H9 (cell line): ENCODE measurements around the gene NADK. TPM values are rescaled to one million over a fixed set of nuclear protein-coding genes. Genes with fewer than 3 reads are reported as not detected.
A peak's percentile ranks its signal among the peaks of the same experiment; 100 is the strongest.

Source experiments
- DNase-seq: peaks from one replicate; pipeline ENCODE4 v3.0.0-alpha.2; 2017
- H2AFZ ChIP-seq: one replicate; pipeline ENCODE4 v1.6.1; 2013; ENCODE audit warnings: mild to moderate bottlenecking, low read length, control low read depth, moderate library complexity
- H2AK5ac ChIP-seq: 2 replicates; pipeline ENCODE4 v1.6.1; 2013; ENCODE audit warnings: low read length, control low read depth, mixed read lengths; ENCODE audit not compliant: insufficient read length
- H2BK120ac ChIP-seq: one replicate; pipeline ENCODE4 v1.6.1; 2013; ENCODE audit warnings: low read depth, mild to moderate bottlenecking, low read length, control low read depth, inconsistent platforms; ENCODE audit not compliant: poor library complexity, severe bottlenecking
- H2BK12ac ChIP-seq: 2 replicates; pipeline ENCODE4 v1.6.1; 2013; ENCODE audit warnings: low read length, control low read depth, mixed read lengths, low read depth; ENCODE audit not compliant: insufficient read length
- H2BK15ac ChIP-seq: 2 replicates; pipeline ENCODE4 v1.6.1; 2013; ENCODE audit warnings: low read depth, low read length, control low read depth
- H2BK20ac ChIP-seq: one replicate; pipeline ENCODE4 v1.6.1; 2013; ENCODE audit warnings: low read depth, mild to moderate bottlenecking, low read length, control low read depth, inconsistent platforms; ENCODE audit not compliant: poor library complexity, severe bottlenecking
- H2BK5ac ChIP-seq: 2 replicates; pipeline ENCODE4 v1.6.1; 2013; ENCODE audit warnings: low read length, control low read depth, mixed read lengths; ENCODE audit not compliant: insufficient read length
- H3K14ac ChIP-seq: 2 replicates; pipeline ENCODE4 v1.6.1; 2013; ENCODE audit warnings: low read length, control low read depth; ENCODE audit not compliant: insufficient read depth
- H3K18ac ChIP-seq: 2 replicates; pipeline ENCODE4 v1.6.1; 2013; ENCODE audit warnings: low read depth, mild to moderate bottlenecking, mixed read lengths, low read length, control low read depth; ENCODE audit not compliant: insufficient read length
- H3K23ac ChIP-seq: 2 replicates; pipeline ENCODE4 v1.6.1; 2013; ENCODE audit warnings: low read length, control low read depth, mixed read lengths, low read depth; ENCODE audit not compliant: insufficient read length
- H3K23me2 ChIP-seq: 2 replicates; pipeline ENCODE4 v1.6.1; 2013; ENCODE audit warnings: low read depth, mild to moderate bottlenecking, mixed read lengths, low read length, control low read depth; ENCODE audit not compliant: insufficient read length, poor library complexity, severe bottlenecking
- H3K27ac ChIP-seq: 2 replicates; pipeline ENCODE4 v1.5.1; 2013; ENCODE audit warnings: low read length, control low read depth, mixed read lengths, low read depth; ENCODE audit not compliant: insufficient read length
- H3K27me3 ChIP-seq: 2 replicates; pipeline ENCODE4 v1.6.1; 2013; ENCODE audit warnings: low read length, control low read depth, inconsistent platforms; ENCODE audit not compliant: insufficient read depth
- H3K4ac ChIP-seq: 2 replicates; pipeline ENCODE4 v1.6.1; 2013; ENCODE audit warnings: low read depth, mild to moderate bottlenecking, control low read depth, inconsistent platforms, low read length, moderate library complexity
- H3K4me1 ChIP-seq: 2 replicates; pipeline ENCODE4 v1.6.1; 2013; ENCODE audit warnings: low read length, control low read depth, inconsistent platforms; ENCODE audit not compliant: insufficient read depth
- H3K4me2 ChIP-seq: 2 replicates; pipeline ENCODE4 v1.6.1; 2013; ENCODE audit warnings: low read length, control low read depth, mixed read lengths; ENCODE audit not compliant: insufficient read length, insufficient read depth
- H3K56ac ChIP-seq: 2 replicates; pipeline ENCODE4 v1.6.1; 2013; ENCODE audit warnings: low read depth, mild to moderate bottlenecking, mixed read lengths, low read length, control low read depth; ENCODE audit not compliant: insufficient read length
- H3K79me1 ChIP-seq: 2 replicates; pipeline ENCODE4 v1.6.1; 2013; ENCODE audit warnings: low read depth, mild to moderate bottlenecking, moderate library complexity, low read length, control low read depth, inconsistent platforms; ENCODE audit not compliant: insufficient read depth, poor library complexity, severe bottlenecking
- H3K79me2 ChIP-seq: 2 replicates; pipeline ENCODE4 v1.6.1; 2013; ENCODE audit warnings: low read length, control low read depth, inconsistent platforms; ENCODE audit not compliant: insufficient read depth
- H3K9ac ChIP-seq: 2 replicates; pipeline ENCODE4 v1.6.1; 2013; ENCODE audit warnings: low read length, control low read depth, mixed read lengths; ENCODE audit not compliant: insufficient read length; ENCODE audit errors: extremely low read depth
- H3K9me3 ChIP-seq: one replicate; pipeline ENCODE4 v1.6.1; 2013; ENCODE audit warnings: low read depth, low read length, inconsistent platforms; ENCODE audit not compliant: control insufficient read depth
- H3T11ph ChIP-seq: one replicate; pipeline ENCODE4 v1.6.1; 2013; ENCODE audit warnings: mild to moderate bottlenecking, low read length, control low read depth, inconsistent platforms
- H4K20me1 ChIP-seq: one replicate; pipeline ENCODE4 v1.6.1; 2013; ENCODE audit not compliant: control insufficient read depth, insufficient read length, insufficient read depth
- H4K5ac ChIP-seq: 2 replicates; pipeline ENCODE4 v1.6.1; 2013; ENCODE audit warnings: low read depth, mild to moderate bottlenecking, mixed read lengths, low read length, control low read depth; ENCODE audit not compliant: insufficient read length
- H4K8ac ChIP-seq: replicated peaks from 2 replicates; pipeline ENCODE4 v1.6.1; 2013; ENCODE audit warnings: low read length, control low read depth, mixed read lengths, low read depth; ENCODE audit not compliant: insufficient read length
- H4K91ac ChIP-seq: 2 replicates; pipeline ENCODE4 v1.6.1; 2013; ENCODE audit warnings: low read depth, mild to moderate bottlenecking, moderate library complexity, mixed read lengths, low read length, control low read depth; ENCODE audit not compliant: insufficient read length
- H3K27ac Mint-ChIP-seq, 3 experiments: 2 replicates in 2 of 3; 3 replicates in 1 of 3; pipeline ENCODE4 v1.8.0; 2020 to 2021; ENCODE audit warnings: mixed read lengths in 3 of 3, mild to moderate bottlenecking in 1 of 3, moderate library complexity in 1 of 3
- H3K27me3 Mint-ChIP-seq: 2 replicates; pipeline ENCODE4 v1.8.0; 2021; ENCODE audit warnings: low read depth, mild to moderate bottlenecking, moderate library complexity, mixed read lengths
- H3K36me3 Mint-ChIP-seq, 3 experiments: 2 replicates in 2 of 3; 3 replicates in 1 of 3; pipeline ENCODE4 v1.8.0; 2020 to 2021; ENCODE audit warnings: low read depth in 3 of 3, mixed read lengths in 3 of 3; ENCODE audit not compliant: insufficient read depth in 1 of 3
- H3K4me1 Mint-ChIP-seq, 2 experiments: 2 replicates each; pipeline ENCODE4 v1.8.0; 2020; ENCODE audit warnings: mixed read lengths in 2 of 2
- H3K4me3 Mint-ChIP-seq, 2 experiments: 2 replicates in 1 of 2; 3 replicates in 1 of 2; pipeline ENCODE4 v1.8.0; 2020 to 2021; ENCODE audit warnings: mild to moderate bottlenecking in 2 of 2, mixed read lengths in 2 of 2, moderate library complexity in 1 of 2
- H3K9me3 Mint-ChIP-seq, 2 experiments: 2 replicates in 1 of 2; 3 replicates in 1 of 2; pipeline ENCODE4 v1.8.0; 2020; ENCODE audit warnings: mild to moderate bottlenecking in 2 of 2, mixed read lengths in 2 of 2, moderate library complexity in 1 of 2
- WGBS: extraction: QIAGEN DNeasy Blood & Tissue Kit; methylation state at CpG from one replicate; pipeline ENCODE4 v1.1.7; 2013; ENCODE audit warnings: missing lambda C conversion rate, low lambda C conversion rate, mixed read lengths; ENCODE audit not compliant: insufficient read length; ENCODE audit errors: extremely low coverage; 5-methylcytosine and 5-hydroxymethylcytosine counted together
- total RNA-seq: library from RNA; stranded (reverse); gene quantifications from 2 replicates; pipeline ENCODE4 v1.2.1, GENCODE V29; 2021
- TF ChIP-seq, protein P1 (sequence below): fragments of 200-600 bp; sonication (generic); conservative IDR thresholded peaks from 3 replicates; pipeline ENCODE4 v1.8.0; 2021; ENCODE audit warnings: antibody characterized with exemption, mild to moderate bottlenecking

Gene NADK
- total RNA-seq, 1 experiment from 2014 or later: 105 TPM

DNA sequence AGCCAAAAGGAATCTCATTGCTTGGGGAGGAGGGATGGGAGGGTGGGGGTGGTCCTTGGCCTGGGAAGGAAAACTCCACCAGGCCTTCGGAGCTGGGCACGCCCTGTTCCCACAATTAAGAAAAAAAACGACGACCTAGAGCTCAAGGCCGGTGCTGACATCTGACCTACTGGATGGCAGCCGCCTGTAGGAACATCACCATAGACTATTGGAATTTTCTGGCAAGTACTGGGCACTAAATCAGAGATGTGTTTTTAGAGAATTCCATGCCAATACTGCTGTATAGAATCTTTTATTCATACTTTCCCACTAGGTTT, 729 bp downstream of the NADK start:
- Histone ChIP-seq H3K14ac (no peak overlapping the region), H3T11ph (no peak overlapping the region), H3K23ac (no peak overlapping the region), H2AFZ (no peak overlapping the region), H2AK5ac (no peak overlapping the region), H2BK120ac (no peak overlapping the region), H3K9me3 (no peaks in the 10 kb centered on the region), H4K8ac (no peak overlapping the region), H3K79me2 (peaks cover 19% of the 10 kb centered on the region), H3K23me2 (peaks cover 21% of the 10 kb centered on the region), H3K27ac (no peak overlapping the region), H4K5ac (no peak overlapping the region), H3K4me2 (peak overlapping the region; percentile 79), H4K20me1 (no peaks in the 10 kb centered on the region), H3K9ac (peak overlapping the region; percentile 35), H4K91ac (no peak overlapping the region), H3K4ac (no peak overlapping the region), H3K4me1 (peaks cover 18% of the 10 kb centered on the region), H2BK20ac (no peak overlapping the region), H2BK12ac (no peak overlapping the region), H2BK5ac (no peak overlapping the region), H3K79me1 (no peaks in the 10 kb centered on the region), H2BK15ac (no peak overlapping the region), H3K18ac (no peak overlapping the region), H3K27me3 (no peaks in the 10 kb centered on the region), H3K56ac (no peak overlapping the region)
- H3K36me3 Mint-ChIP-seq: peaks cover 15 to 29% (median 16%) of the 10 kb centered on the region in 3 experiments; a peak in 6 of 7 replicates
- no peaks in the 10 kb centered on the region; the same call in 1 of the 2 replicates for H3K27me3 Mint-ChIP-seq
- DNase-seq: no peak
- H3K27ac Mint-ChIP-seq: peak overlapping the region in 1 of 3 experiments; percentile 26; a peak in 1 of 7 replicates
- H3K4me3 Mint-ChIP-seq: peak overlapping the region; percentile 81 to 87
- peaks cover 43 to 54% of the 10 kb centered on the region in 2 experiments for H3K4me1 Mint-ChIP-seq
- TF ChIP-seq, protein P1, sequence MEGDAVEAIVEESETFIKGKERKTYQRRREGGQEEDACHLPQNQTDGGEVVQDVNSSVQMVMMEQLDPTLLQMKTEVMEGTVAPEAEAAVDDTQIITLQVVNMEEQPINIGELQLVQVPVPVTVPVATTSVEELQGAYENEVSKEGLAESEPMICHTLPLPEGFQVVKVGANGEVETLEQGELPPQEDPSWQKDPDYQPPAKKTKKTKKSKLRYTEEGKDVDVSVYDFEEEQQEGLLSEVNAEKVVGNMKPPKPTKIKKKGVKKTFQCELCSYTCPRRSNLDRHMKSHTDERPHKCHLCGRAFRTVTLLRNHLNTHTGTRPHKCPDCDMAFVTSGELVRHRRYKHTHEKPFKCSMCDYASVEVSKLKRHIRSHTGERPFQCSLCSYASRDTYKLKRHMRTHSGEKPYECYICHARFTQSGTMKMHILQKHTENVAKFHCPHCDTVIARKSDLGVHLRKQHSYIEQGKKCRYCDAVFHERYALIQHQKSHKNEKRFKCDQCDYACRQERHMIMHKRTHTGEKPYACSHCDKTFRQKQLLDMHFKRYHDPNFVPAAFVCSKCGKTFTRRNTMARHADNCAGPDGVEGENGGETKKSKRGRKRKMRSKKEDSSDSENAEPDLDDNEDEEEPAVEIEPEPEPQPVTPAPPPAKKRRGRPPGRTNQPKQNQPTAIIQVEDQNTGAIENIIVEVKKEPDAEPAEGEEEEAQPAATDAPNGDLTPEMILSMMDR: no peak
- peaks cover 0 to 1% of the 10 kb centered on the region in 2 experiments; a peak in 3 of 5 replicates for H3K9me3 Mint-ChIP-seq
- no CpG with 5 or more reads among the region's 6 CpGs for WGBS
